Hypothalamus (tissue), 51 donors: ENCODE data around the gene DLEU7.

Experiments
- DNase-seq, 51 donors: peaks; one replicate each; lab custom pipeline; 2025; lab: John Stamatoyannopoulos, UW

The DLEU7 gene

DNA sequence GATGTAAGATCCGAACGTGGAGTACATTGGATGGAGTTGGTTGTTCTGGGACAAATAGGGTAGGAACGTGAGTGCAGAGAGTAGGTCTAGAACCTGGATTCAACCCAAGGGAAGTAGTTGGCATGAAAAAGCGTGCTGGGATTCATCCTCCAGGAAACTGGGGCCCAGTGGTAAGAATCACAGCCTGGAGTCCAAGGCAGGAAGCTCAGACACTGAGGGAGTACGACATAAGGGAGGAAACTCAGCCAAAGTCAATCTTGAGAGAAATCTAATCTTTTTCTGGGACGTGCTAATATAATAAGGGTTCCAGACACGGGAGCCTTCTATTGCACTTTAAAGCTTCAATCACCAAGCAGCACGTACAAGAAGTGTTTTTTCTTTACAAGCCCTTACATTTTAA, 46.4 kb downstream of the DLEU7 start:
- DNase-seq: no peak

DNA sequence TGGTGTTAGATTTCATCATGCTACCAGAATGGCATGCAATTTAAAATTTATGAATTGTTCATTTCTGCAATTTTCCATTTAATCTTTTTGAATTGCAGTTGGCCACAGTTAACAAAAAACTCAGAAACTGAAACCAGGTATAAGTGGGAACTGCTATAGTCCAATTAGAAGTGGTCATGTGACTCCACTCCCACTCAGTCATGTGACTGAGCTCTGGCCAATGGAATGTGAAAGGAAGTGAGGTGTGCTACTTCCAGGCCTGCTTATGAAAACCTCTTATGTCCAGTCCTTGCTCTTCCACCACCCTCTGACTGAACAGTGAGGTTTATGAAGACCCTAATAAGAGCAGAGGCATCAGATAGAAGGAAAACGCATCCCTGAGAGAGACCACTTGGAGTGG, 47.0 kb downstream of the DLEU7 start:
- DNase-seq: no peak

DNA sequence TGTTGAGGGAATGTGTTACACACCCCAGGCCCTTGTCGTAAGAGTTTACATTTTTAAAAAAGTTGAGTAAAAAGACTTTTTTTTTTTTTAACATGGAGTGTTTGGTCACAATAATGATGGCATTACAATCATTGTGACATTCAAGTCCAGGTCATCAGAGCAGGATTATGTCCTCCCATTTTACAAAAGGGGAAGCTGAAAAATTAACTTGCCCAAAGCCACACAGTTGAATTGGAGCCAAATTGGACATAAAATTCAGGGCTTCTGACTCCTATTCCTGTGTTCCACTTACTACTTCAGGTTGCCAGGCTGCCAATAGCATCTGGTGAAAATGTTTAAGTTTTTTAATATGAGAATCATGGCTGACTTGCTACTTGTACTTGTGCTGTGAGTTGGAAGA, 49.3 kb downstream of the DLEU7 start:
- no peak for DNase-seq

DNA sequence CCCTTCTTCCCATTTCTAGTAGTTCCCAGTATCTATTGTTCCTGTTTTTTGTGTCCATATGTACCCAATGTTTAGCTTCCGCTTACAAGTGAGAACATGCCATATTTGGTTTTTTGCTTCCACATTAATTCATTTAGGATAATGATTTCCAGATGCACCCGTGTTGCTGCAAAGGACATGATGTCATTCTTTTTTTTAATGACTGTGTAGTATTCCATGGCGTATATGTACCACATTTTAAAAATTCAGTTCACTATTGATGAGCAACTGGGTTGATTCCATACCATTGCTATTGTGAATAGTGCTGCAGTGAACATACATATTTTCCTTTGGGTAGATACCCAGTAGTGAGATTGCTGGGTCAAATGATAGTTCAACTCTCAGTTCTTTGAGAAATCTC, 50.5 kb downstream of the DLEU7 start:
- no peak for DNase-seq

DNA sequence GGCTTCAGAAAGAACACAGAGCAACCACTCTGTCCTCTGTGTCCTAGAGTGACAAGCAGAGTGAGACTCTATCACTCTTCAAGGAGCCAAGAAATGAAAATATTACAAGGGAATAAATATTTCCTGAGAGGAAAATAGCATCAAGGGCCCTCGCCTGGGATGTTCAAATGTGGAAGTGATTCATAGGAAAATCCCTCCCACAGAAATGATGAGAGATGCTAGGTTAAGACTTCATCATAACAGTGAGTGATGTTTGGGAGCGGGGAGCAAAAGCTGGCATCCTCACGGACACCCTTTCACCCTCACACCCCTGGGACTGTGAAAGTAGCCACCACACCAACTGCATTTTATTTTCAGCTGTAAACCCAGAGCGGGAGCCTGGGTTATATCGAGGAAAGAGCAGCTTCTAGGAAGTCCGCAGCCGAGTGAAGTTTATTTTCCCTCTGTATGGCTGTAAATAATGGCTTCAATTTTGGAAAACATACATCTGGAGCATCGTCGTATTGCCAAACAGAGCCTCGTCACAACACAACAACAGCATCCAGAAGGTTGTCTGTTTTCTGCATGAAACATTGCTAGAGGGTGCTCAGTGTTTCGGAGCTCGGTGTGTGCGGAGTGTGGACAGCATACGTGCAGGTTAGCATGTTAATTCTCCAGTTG, 54.8 kb downstream of the DLEU7 start:
- no peak for DNase-seq

DNA sequence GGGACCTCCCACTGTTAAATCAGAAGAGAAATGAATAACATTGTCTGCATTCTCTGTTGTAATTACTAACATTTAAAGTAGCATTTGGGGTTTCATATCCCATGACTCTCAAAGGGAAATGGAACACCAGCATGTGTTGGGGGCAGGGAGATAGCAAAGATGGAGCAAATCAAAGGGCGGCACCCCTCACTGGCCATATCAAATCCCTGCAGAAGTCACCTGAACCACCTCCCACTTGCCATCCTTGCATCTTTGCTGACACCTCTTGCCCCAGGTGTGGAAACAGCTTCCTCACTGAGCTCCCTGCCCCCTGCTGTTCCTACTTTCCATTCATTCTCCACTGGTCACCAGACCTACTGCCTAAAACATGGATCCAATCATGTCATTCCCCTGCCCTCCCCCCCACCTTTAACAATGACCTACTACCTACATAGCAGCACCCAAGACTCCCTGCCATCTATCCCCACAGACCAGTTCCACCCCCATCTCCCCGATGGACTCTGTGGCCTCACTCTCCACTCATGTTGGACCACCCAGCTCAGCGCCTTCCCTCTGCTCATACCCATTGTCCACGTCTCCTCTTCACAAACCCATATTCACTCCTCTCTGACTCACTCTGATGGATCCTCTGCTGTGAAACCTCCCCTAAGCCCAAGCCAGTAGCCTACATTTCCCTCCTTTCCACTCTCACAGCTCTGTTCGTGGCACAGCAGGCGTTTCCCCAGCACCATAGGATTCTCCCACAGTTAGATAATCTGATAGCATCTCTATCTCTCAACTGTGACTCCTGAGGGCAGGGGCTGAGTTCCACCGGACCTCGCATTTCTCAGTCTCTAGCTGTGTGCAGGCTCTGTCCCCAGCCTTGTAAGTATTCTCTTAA, 55.9 kb downstream of the DLEU7 start:
- DNase-seq: no peak

DNA sequence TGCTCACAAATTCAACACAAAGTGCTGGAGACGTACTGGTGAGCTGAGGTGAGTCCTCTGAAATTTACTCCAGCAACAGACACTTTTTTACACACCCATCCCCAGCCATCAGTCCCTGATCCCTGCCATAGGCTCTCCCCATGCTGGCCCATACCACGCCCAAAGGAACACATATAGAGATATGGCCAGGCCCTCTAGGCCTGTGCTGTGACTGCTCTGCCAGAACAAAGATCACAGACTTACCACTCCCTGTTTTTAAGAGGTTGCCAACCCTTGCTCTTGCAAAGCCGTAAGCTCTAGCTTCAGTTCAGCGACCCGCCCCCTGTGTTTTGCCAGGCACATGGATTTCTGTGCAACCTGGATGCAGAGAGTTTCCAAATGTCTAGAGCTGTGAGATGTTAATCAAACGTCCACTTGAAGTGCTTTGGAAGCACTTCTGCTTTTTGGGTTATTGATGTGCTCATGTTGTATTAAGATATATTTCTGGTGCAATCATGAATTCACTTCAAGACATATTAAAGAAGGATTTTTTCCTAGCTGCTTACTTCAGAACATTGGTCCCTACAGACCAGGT, 59.7 kb downstream of the DLEU7 start:
- DNase-seq: no peak

DNA sequence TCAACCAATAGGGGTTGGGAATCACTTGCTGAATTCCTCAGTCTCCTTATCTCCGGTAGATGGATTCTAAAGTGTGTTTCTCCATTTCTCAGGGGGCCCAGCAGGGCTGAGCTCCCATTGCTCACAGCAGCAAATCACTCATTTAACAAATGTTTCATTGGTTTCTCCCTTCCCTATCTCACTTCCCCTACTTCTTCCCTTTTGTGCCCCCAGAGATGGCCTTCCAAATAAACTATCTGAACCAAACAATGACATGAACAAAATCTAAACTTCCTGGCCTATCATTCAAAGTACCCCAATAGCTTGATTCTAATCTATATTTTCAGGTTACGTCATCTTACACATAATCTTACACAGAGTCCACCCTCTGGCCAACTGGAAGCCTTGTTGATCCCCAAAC, 60.4 kb downstream of the DLEU7 start:
- DNase-seq: no peak

DNA sequence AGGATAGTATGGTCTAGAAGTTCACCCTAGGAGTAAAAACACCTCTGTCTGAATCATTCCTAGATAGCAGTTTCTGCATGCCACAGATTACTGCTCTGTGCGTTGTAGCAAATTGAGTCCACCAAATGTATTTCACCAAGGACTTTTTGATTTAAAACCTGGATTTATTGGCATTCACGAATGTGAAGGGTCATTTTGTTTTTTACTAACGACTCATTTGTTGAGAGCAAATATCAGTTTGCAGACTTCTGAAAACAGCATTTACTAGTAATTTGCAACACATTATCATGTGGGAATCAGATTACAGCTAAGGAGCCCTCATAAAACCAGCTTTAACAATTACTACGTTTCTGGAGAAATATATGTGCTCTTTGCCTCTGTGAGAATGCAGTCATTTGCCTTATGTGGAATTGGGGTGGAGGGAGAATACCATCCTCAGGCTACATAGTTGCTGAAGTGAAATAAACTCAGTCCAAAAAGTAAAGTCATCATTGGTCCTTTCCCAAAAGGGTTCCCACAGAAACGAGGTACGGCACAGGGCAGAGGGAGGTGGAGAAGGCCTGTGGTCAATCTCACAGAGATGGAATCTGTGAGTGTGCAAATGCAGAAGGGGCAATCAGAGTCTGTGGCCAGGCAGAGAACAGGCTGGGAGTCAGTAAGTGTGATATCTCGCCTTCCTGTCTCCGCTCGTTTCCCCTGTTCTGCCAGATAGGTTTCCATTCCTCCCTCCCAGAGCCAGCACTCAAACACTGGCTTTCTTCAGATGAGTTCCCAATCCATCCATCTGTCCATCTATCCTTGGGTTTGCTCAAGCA, 63.1 kb downstream of the DLEU7 start:
- DNase-seq: no peak

DNA sequence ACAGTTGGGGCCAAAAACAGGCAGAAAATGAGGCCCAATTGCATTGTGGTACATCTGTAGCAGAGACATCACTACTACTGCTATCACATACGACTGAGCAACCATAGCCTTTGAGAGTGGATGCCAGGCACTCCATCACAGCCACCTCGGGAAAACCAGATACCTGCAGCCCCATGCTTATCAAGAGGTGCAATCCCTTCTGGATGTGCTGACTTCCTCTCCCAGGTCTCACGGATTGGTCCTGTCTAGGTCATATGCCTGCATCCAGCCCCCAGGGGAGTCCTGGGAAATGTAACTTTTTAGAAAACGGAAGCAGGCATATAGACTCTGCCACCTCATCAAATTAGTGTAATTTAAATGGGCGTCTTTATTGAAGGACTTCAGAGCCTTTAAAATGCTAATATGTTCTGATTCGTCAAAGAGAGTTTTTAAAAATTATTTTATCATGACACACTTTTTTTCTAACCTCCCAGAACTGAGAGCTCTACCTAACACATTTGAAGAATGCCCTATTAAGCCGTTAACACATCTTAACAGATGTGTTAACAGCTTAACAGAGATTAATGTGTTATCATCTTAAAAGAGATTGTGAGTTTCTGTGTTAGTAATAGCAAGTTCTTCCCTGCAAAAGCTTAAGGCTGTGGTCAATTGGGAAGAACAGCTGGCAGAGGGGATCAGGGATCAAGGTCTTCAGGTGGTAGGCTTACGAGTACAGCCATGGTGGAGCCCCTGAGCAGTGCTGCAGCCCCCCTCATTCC, 63.9 kb downstream of the DLEU7 start:
- DNase-seq: no peak
